Activated naive CD4-positive, alpha-beta T cell treated with anti-CD3 and anti-CD28 coated beads for 36 hours (primary cell): ENCODE data around the gene PRKN. TPM values are rescaled to one million over a fixed set of nuclear protein-coding genes. Genes with fewer than 3 reads are reported as not detected.

Source experiments
- CTCF ChIA-PET: fragments of 350-600 bp; sonication (Branson Sonifier 250); formaldehyde crosslinking; loops from one replicate; lab custom pipeline; 2021; ENCODE audit warnings: antibody characterized with exemption; lab: Charles Lee
- DNase-seq: peaks from one replicate; pipeline ENCODE4 v3.0.0-alpha.2; 2020
- H3K27ac Mint-ChIP-seq: one replicate; pipeline ENCODE4 v1.8.0; 2021; ENCODE audit warnings: mild to moderate bottlenecking, mixed read lengths
- H3K27me3 Mint-ChIP-seq: one replicate; pipeline ENCODE4 v1.8.0; 2021; ENCODE audit warnings: low read depth, mixed read lengths
- H3K36me3 Mint-ChIP-seq: one replicate; pipeline ENCODE4 v1.8.0; 2021; ENCODE audit warnings: low read depth, mixed read lengths
- H3K4me1 Mint-ChIP-seq: one replicate; pipeline ENCODE4 v1.8.0; 2021; ENCODE audit warnings: low read depth, mixed read lengths
- H3K4me3 Mint-ChIP-seq: one replicate; pipeline ENCODE4 v1.8.0; 2021; ENCODE audit warnings: mild to moderate bottlenecking, moderate library complexity, mixed read lengths
- H3K9me3 Mint-ChIP-seq: one replicate; pipeline ENCODE4 v1.8.0; 2021; ENCODE audit warnings: mixed read lengths
- intact Hi-C: fragments of 100-400 bp; cut with micrococcal nuclease; formaldehyde crosslinking; loops from one replicate; pipeline ENCODE4 v1.15.1; 2023
- total RNA-seq, 2 experiments: library from RNA; stranded (reverse); gene quantifications; one replicate each; pipeline ENCODE4 v1.2.3, GENCODE V29; 2021

PRKN gene
- total RNA-seq, 2 experiments from 2014 or later = 0.33 to 0.72 TPM

GRCh38 chr6:161400671-161401070 is 1326.9 kb downstream of the PRKN start:
- intact Hi-C loops = no loop called here
- peaks cover 5% of the 10 kb centered on the region for H3K9me3 Mint-ChIP-seq

GRCh38 chr6:161396539-161396938 is 1331.0 kb downstream of the PRKN start:
- H3K9me3 Mint-ChIP-seq = no peaks in the 10 kb centered on the region
- no peak for DNase-seq
- CTCF ChIA-PET = no interaction called here
- intact Hi-C loops = no loop called here
- H3K36me3 Mint-ChIP-seq = no peaks in the 10 kb centered on the region
- H3K4me1 Mint-ChIP-seq = no peaks in the 10 kb centered on the region
- no peak overlapping the region for H3K27ac Mint-ChIP-seq
- H3K4me3 Mint-ChIP-seq = no peak overlapping the region
- no peaks in the 10 kb centered on the region for H3K27me3 Mint-ChIP-seq

More at GRCh38 chr6:161400671-161401070, 1326.9 kb downstream of the PRKN start:
- H3K36me3 Mint-ChIP-seq = no peaks in the 10 kb centered on the region
- H3K27ac Mint-ChIP-seq = no peak overlapping the region
- DNase-seq = no peak
- no peak overlapping the region for H3K4me3 Mint-ChIP-seq
- CTCF ChIA-PET = no interaction called here
- H3K27me3 Mint-ChIP-seq = no peaks in the 10 kb centered on the region
- no peaks in the 10 kb centered on the region for H3K4me1 Mint-ChIP-seq

GRCh38 chr6:161395716-161396231 is 1331.8 kb downstream of the PRKN start:
- CTCF ChIA-PET = interaction anchor here (1.0 to 4.0 kb wide), 3 partner anchors 22 to 185 kb away, joined by 3 to 25 read pairs (median 5); no protein-coding TSS in a partner anchor
- no peak for DNase-seq
- intact Hi-C loops = no loop called here
- no peaks in the 10 kb centered on the region for H3K36me3 Mint-ChIP-seq
- H3K4me3 Mint-ChIP-seq = no peak overlapping the region
- H3K27ac Mint-ChIP-seq = no peak overlapping the region
- no peaks in the 10 kb centered on the region for H3K4me1 Mint-ChIP-seq
- no peaks in the 10 kb centered on the region for H3K9me3 Mint-ChIP-seq
- no peaks in the 10 kb centered on the region for H3K27me3 Mint-ChIP-seq

GRCh38 chr6:161394437-161394836 is 1333.1 kb downstream of the PRKN start:
- Mint-ChIP-seq H3K27me3 (no peaks in the 10 kb centered on the region), H3K36me3 (no peaks in the 10 kb centered on the region), H3K27ac (no peak overlapping the region), H3K4me3 (no peak overlapping the region), H3K4me1 (no peaks in the 10 kb centered on the region), H3K9me3 (no peaks in the 10 kb centered on the region)
- intact Hi-C loops = loop anchor here (5.0 kb wide), 1 partner anchor 1333 kb away; the partner anchor contains the start of genes PACRG and PRKN
- CTCF ChIA-PET = interaction anchor here (0.8 to 4.0 kb wide), 7 partner anchors 9 to 210 kb away, joined by 3 to 25 read pairs (median 3); no protein-coding TSS in a partner anchor
- DNase-seq = no peak

- DNase-seq = peak; percentile 81
- Mint-ChIP-seq H3K4me1 (no peaks in the 10 kb centered on the region), H3K27me3 (no peaks in the 10 kb centered on the region), H3K4me3 (no peak overlapping the region), H3K36me3 (no peaks in the 10 kb centered on the region), H3K27ac (no peak overlapping the region), H3K9me3 (peaks cover 1% of the 10 kb centered on the region)
- intact Hi-C loops = loop anchor here (1.0 to 5.0 kb wide), 3 partner anchors 24 to 1333 kb away; partner anchors contain the start of genes PACRG and PRKN
- CTCF ChIA-PET = interaction anchor here (0.8 to 4.0 kb wide), 7 partner anchors 9 to 302 kb away, joined by 3 to 25 read pairs (median 4); no protein-coding TSS in a partner anchor
Observed at GRCh38 chr6:161393839-161394364, 1333.7 kb downstream of the PRKN start.

- Mint-ChIP-seq H3K36me3 (no peaks in the 10 kb centered on the region), H3K27me3 (no peaks in the 10 kb centered on the region), H3K9me3 (peaks cover 3% of the 10 kb centered on the region), H3K27ac (no peak overlapping the region), H3K4me3 (no peak overlapping the region), H3K4me1 (no peaks in the 10 kb centered on the region)
- DNase-seq = no peak
- CTCF ChIA-PET = interaction anchor here (0.9 to 4.0 kb wide), 6 partner anchors 9 to 932 kb away, joined by 3 to 25 read pairs (median 3); no protein-coding TSS in a partner anchor
- intact Hi-C loops = loop anchor here (1.0 to 5.0 kb wide), 3 partner anchors 25 to 1334 kb away; partner anchors contain the start of genes PACRG and PRKN
Observed at GRCh38 chr6:161393292-161393691, 1334.3 kb downstream of the PRKN start.

- no peaks in the 10 kb centered on the region for H3K4me1 Mint-ChIP-seq
- no peak overlapping the region for H3K4me3 Mint-ChIP-seq
- no peaks in the 10 kb centered on the region for H3K27me3 Mint-ChIP-seq
- intact Hi-C loops = loop anchor here (5.0 kb wide), 1 partner anchor 1338 kb away; the partner anchor contains the start of genes PACRG and PRKN
- CTCF ChIA-PET = no interaction called here
- peaks cover 9% of the 10 kb centered on the region for H3K9me3 Mint-ChIP-seq
- H3K27ac Mint-ChIP-seq = no peak overlapping the region
- H3K36me3 Mint-ChIP-seq = no peaks in the 10 kb centered on the region
- no peak for DNase-seq
Observed at GRCh38 chr6:161389756-161390155, 1337.8 kb downstream of the PRKN start.

- Mint-ChIP-seq H3K4me3 (no peak overlapping the region), H3K9me3 (peaks cover 8% of the 10 kb centered on the region), H3K27me3 (no peaks in the 10 kb centered on the region), H3K4me1 (no peaks in the 10 kb centered on the region), H3K36me3 (no peaks in the 10 kb centered on the region), H3K27ac (no peak overlapping the region)
- no peak for DNase-seq
- intact Hi-C loops = no loop called here
- CTCF ChIA-PET = interaction anchor here (0.6 to 2.2 kb wide), 4 partner anchors 10 to 441 kb away, joined by 3 to 5 read pairs (median 4); no protein-coding TSS in a partner anchor
Observed at GRCh38 chr6:161383951-161384350, 1343.6 kb downstream of the PRKN start.

GRCh38 chr6:161379834-161380582 is 1347.6 kb downstream of the PRKN start:
- no peaks in the 10 kb centered on the region for H3K4me1 Mint-ChIP-seq
- H3K27me3 Mint-ChIP-seq = no peaks in the 10 kb centered on the region
- intact Hi-C loops = no loop called here
- H3K36me3 Mint-ChIP-seq = no peaks in the 10 kb centered on the region
- CTCF ChIA-PET = interaction anchor here (0.8 to 14.5 kb wide), 3 partner anchors 9 to 647 kb away, joined by 3 to 241 read pairs (median 12); no protein-coding TSS in a partner anchor
- no peak overlapping the region for H3K27ac Mint-ChIP-seq
- no peaks in the 10 kb centered on the region for H3K9me3 Mint-ChIP-seq
- DNase-seq = no peak
- no peak overlapping the region for H3K4me3 Mint-ChIP-seq

GRCh38 chr6:161378115-161378514 is 1349.5 kb downstream of the PRKN start:
- CTCF ChIA-PET = interaction anchor here (0.6 to 14.5 kb wide), 2 partner anchors 447 to 653 kb away, joined by 5 to 241 read pairs; no protein-coding TSS in a partner anchor
- no peaks in the 10 kb centered on the region for H3K9me3 Mint-ChIP-seq
- no peaks in the 10 kb centered on the region for H3K27me3 Mint-ChIP-seq
- H3K36me3 Mint-ChIP-seq = no peaks in the 10 kb centered on the region
- intact Hi-C loops = no loop called here
- H3K4me1 Mint-ChIP-seq = no peaks in the 10 kb centered on the region
- H3K27ac Mint-ChIP-seq = no peak overlapping the region
- DNase-seq = no peak
- no peak overlapping the region for H3K4me3 Mint-ChIP-seq

GRCh38 chr6:161377116-161377515 is 1350.5 kb downstream of the PRKN start:
- no peak for DNase-seq
- CTCF ChIA-PET = interaction anchor here (0.6 to 14.5 kb wide), 2 partner anchors 219 to 446 kb away, joined by 4 to 241 read pairs; no protein-coding TSS in a partner anchor
- no peaks in the 10 kb centered on the region for H3K4me1 Mint-ChIP-seq
- no peaks in the 10 kb centered on the region for H3K36me3 Mint-ChIP-seq
- no peak overlapping the region for H3K4me3 Mint-ChIP-seq
- no peaks in the 10 kb centered on the region for H3K27me3 Mint-ChIP-seq
- H3K27ac Mint-ChIP-seq = no peak overlapping the region
- intact Hi-C loops = no loop called here
- H3K9me3 Mint-ChIP-seq = no peaks in the 10 kb centered on the region

- Mint-ChIP-seq H3K27me3 (no peaks in the 10 kb centered on the region), H3K4me3 (no peak overlapping the region), H3K9me3 (no peaks in the 10 kb centered on the region), H3K36me3 (no peaks in the 10 kb centered on the region), H3K4me1 (no peaks in the 10 kb centered on the region), H3K27ac (no peak overlapping the region)
- intact Hi-C loops = no loop called here
- DNase-seq = no peak
- CTCF ChIA-PET = interaction anchor here (0.6 to 14.5 kb wide), 2 partner anchors 218 to 445 kb away, joined by 4 to 241 read pairs; no protein-coding TSS in a partner anchor
Observed at GRCh38 chr6:161376367-161376766, 1351.2 kb downstream of the PRKN start.
